Endodermal cell (in vitro differentiated cells): ENCODE data around the gene HS6ST2. TPM values are rescaled to one million over a fixed set of nuclear protein-coding genes. Genes with fewer than 3 reads are reported as not detected.

Experiments used
- DNase-seq: peaks from one replicate; pipeline ENCODE4 v3.0.0-alpha.2; 2017
- H3K27ac ChIP-seq: 2 replicates; pipeline ENCODE4 v1.5.1; 2013; ENCODE audit warnings: mild to moderate bottlenecking, low read depth, low read length, moderate library complexity
- H3K27me3 ChIP-seq: 2 replicates; pipeline ENCODE4 v1.6.1; 2013; ENCODE audit warnings: mild to moderate bottlenecking, low read length, moderate library complexity; ENCODE audit not compliant: insufficient read depth, control insufficient read depth, poor library complexity, severe bottlenecking
- H3K36me3 ChIP-seq: 2 replicates; pipeline ENCODE4 v1.7.0; 2013; ENCODE audit warnings: mild to moderate bottlenecking, low read length, moderate library complexity; ENCODE audit not compliant: control insufficient read depth, insufficient read depth
- H3K4me1 ChIP-seq: one replicate; pipeline ENCODE4 v1.7.0; 2013; ENCODE audit warnings: low read length; ENCODE audit not compliant: control insufficient read depth, insufficient read depth
- H3K4me3 ChIP-seq: 2 replicates; pipeline ENCODE4 v1.5.1; 2013; ENCODE audit warnings: mild to moderate bottlenecking, low read length, moderate library complexity
- H3K9ac ChIP-seq: 2 replicates; pipeline ENCODE4 v1.6.1; 2013; ENCODE audit warnings: mild to moderate bottlenecking, low read length, moderate library complexity; ENCODE audit not compliant: poor library complexity, severe bottlenecking; ENCODE audit errors: extremely low read depth
- H3K9me3 ChIP-seq: 2 replicates; pipeline ENCODE4 v1.6.1; 2013; ENCODE audit warnings: mild to moderate bottlenecking, low read length, moderate library complexity; ENCODE audit not compliant: control insufficient read depth
- H3K27ac Mint-ChIP-seq: 2 replicates; pipeline ENCODE4 v1.8.0; 2020; ENCODE audit warnings: mixed read lengths
- H3K27me3 Mint-ChIP-seq: 2 replicates; pipeline ENCODE4 v1.8.0; 2021; ENCODE audit warnings: mild to moderate bottlenecking, mixed read lengths; ENCODE audit not compliant: insufficient read depth
- H3K36me3 Mint-ChIP-seq: 2 replicates; pipeline ENCODE4 v1.8.0; 2020; ENCODE audit warnings: low read depth, mixed read lengths
- H3K4me1 Mint-ChIP-seq: 2 replicates; pipeline ENCODE4 v1.8.0; 2020; ENCODE audit warnings: mixed read lengths
- H3K4me3 Mint-ChIP-seq: 2 replicates; pipeline ENCODE4 v1.8.0; 2020; ENCODE audit warnings: mild to moderate bottlenecking, moderate library complexity, mixed read lengths
- H3K9me3 Mint-ChIP-seq: 2 replicates; pipeline ENCODE4 v1.8.0; 2020; ENCODE audit warnings: mild to moderate bottlenecking, mixed read lengths
- CTCF ChIP-seq: fragments of 200-600 bp; sonication (generic); conservative IDR thresholded peaks from 2 replicates; pipeline ENCODE4 v1.5.0; 2021; ENCODE audit warnings: antibody characterized with exemption, mild to moderate bottlenecking
- WGBS, 2 experiments: methylation state at CpG; one replicate each; pipeline versions ENCODE4 v1.1.5 to v1.1.7; 2013; ENCODE audit warnings: missing lambda C conversion rate in 2 of 2, mixed read lengths in 1 of 2; ENCODE audit not compliant: insufficient coverage in 1 of 2, insufficient read length in 1 of 2; 5-methylcytosine and 5-hydroxymethylcytosine counted together
- total RNA-seq, 2 donors: library from RNA; stranded (reverse); fragmentation: NEBNext Ultra II Directional in 1 of 2; extraction: Animal tissue kit (Norgen Biotek cat#: 25700) in 1 of 2; gene quantifications; 2 replicates in 1 of 2; 3 replicates in 1 of 2; pipeline ENCODE4 v1.2.1, GENCODE V29; 2021

Gene HS6ST2
- total RNA-seq, 2 donors from 2014 or later: 4.1 to 19.4 TPM

GRCh38 chrX:132860200-132860599 is 98.2 kb downstream of the HS6ST2 start:
- Histone ChIP-seq H3K9me3 (no peaks in the 10 kb centered on the region), H3K27ac (no peak overlapping the region), H3K9ac (no peak overlapping the region), H3K36me3 (no peaks in the 10 kb centered on the region), H3K4me3 (no peak overlapping the region), H3K27me3 (no peaks in the 10 kb centered on the region), H3K4me1 (no peaks in the 10 kb centered on the region)
- Mint-ChIP-seq H3K4me1 (peaks cover 4% of the 10 kb centered on the region), H3K4me3 (no peak overlapping the region), H3K36me3 (peaks cover 11% of the 10 kb centered on the region), H3K9me3 (peaks cover 16% of the 10 kb centered on the region), H3K27me3 (peaks cover 1% of the 10 kb centered on the region), H3K27ac (no peak overlapping the region)
- no peak for DNase-seq
- TF ChIP-seq CTCF: no peak

GRCh38 chrX:132858018-132858417 is 100.4 kb downstream of the HS6ST2 start:
- Mint-ChIP-seq H3K36me3 (no peaks in the 10 kb centered on the region), H3K9me3 (no peaks in the 10 kb centered on the region), H3K27ac (no peak overlapping the region), H3K4me1 (peaks cover 12% of the 10 kb centered on the region), H3K4me3 (no peak overlapping the region), H3K27me3 (no peaks in the 10 kb centered on the region)
- no peaks in the 10 kb centered on the region for H3K36me3 ChIP-seq
- no peak for TF ChIP-seq CTCF
- no peaks in the 10 kb centered on the region for H3K27me3 ChIP-seq
- DNase-seq: no peak
- no peak overlapping the region for H3K4me3 ChIP-seq
- no peaks in the 10 kb centered on the region for H3K4me1 ChIP-seq
- H3K27ac ChIP-seq: no peak overlapping the region
- H3K9ac ChIP-seq: no peak overlapping the region
- H3K9me3 ChIP-seq: no peaks in the 10 kb centered on the region

DNA sequence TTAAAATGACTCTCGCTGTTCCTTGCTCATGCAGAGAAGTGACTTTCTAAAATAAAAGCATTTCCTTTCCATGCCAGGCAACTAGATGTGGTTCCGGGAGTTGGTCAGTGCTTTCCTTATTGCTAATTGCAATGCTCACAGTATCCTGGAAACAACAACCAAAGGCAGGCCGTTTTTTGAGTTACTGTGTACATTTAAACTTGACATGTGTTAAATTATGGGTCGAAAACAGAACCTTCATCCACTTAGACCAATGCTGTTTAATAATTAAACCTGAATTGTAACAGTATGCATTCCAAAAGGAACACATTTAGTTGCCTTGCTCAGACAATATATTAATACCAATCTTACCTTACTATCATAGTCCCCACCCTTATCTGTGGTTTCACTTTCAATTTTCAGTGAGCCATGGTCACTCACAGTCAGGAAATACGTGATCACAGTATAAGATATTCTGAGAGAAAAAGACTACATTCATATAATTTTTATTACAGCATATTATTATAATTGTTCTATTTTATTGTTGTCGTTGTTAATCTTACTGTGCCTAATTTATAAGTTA is 102.6 kb downstream of the HS6ST2 start:
- no peaks in the 10 kb centered on the region for H3K9me3 Mint-ChIP-seq
- TF ChIP-seq CTCF: no peak

More for the DNA sequence above, 102.6 kb downstream of the HS6ST2 start:
- no peak overlapping the region for H3K9ac ChIP-seq
- H3K27ac Mint-ChIP-seq: no peak overlapping the region
- H3K27me3 Mint-ChIP-seq: no peaks in the 10 kb centered on the region
- peaks cover 15% of the 10 kb centered on the region for H3K4me1 Mint-ChIP-seq
- H3K36me3 Mint-ChIP-seq: no peaks in the 10 kb centered on the region
- H3K4me1 ChIP-seq: no peaks in the 10 kb centered on the region
- 92 to 93% methylated on average over 2 to 3 of the region's 6 CpGs for whole genome bisulfite sequencing, 2 experiments
- no peaks in the 10 kb centered on the region for H3K27me3 ChIP-seq
- no peak overlapping the region for H3K4me3 Mint-ChIP-seq
- no peak overlapping the region for H3K4me3 ChIP-seq
- H3K9me3 ChIP-seq: no peaks in the 10 kb centered on the region
- DNase-seq: no peak
- no peaks in the 10 kb centered on the region for H3K36me3 ChIP-seq
- H3K27ac ChIP-seq: no peak overlapping the region
